Stimulated activated CD8-positive, alpha-beta memory T cell treated with anti-CD3 and anti-CD28 coated beads, Interleukin-7, amount 100 ng/mL, for 24 hours (primary cell): Measurements from ENCODE around the gene CDH20.

ENCODE experiments used
- DNase-seq: peaks from one replicate; pipeline ENCODE4 v3.0.0-alpha.2; 2020; ENCODE audit warnings: low read depth

Gene CDH20

DNA sequence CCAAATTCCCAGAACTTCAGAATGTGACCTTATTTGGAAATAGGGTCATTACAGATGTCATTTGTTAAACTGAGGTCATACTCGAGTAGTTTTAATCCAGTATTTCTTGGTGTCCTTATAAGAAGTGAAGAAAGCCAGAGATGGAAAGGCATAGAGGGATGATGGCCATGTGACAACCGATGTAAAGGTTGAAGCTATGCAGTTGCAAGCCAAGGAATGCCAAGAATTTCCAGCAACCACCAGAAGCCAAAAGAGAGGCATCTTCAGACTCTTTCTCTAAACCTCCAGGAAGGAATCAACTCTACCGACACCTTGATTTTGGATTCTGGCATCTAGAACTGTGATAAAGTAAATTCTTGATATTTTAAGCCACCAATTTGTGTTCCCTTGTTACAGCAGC is 242.2 kb downstream of the CDH20 start:
- no peak for DNase-seq

DNA sequence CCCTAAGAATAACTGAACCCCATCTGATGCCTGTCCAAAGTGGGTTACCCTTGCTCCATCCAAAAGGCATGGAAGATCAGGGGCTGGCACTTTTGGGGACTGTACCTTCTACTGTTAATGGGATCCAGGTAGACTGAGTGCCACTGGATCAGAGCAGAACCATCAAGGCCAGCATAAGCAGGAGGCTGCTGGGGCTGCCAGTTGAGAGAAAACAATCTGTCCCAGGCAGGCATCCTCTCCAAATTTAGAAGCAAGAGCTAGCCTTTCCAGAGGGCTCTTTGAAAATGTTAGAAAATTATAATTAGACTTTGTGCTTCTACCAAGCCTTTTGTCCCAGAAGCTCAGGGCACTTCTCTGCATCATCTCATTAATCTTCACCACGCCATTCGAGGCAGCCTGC is 245.6 kb downstream of the CDH20 start:
- no peak for DNase-seq

DNA sequence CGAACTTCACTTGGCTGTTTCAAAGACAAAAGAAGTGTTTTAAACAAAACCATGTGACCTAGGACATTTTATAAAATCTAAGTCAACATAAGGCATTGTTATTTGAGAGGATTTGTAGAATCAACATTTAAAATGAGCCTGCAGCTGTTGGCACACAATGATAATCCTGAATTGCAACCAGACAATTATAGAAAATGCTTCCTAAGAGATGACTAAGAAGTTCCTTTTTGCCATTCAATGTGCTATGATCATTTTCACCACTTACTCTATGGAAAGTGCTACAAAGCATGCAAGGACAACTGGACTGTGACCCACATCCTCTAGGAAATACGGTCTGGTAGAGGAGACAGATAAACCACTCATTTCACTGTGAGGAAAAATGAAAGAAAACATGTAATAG is 246.4 kb downstream of the CDH20 start:
- no peak for DNase-seq

DNA sequence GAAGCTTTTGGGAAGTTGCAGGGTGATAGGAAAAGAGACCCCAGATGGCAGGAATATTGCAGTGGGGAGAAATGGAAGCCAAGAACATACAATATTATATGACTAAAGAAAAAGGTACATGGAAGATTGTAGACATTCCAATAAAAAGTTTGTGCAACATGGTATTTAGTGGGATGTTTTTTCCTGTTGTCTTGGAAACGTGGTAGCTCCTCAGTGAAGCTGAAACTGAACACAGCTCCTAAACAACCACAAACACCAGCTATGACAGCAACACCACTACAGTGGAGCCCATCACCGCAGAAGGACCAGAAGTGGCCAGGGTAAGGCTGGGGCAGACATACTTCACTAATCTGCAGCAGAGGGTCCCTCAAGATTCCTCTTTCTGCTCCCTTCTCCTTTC is 246.8 kb downstream of the CDH20 start:
- DNase-seq = no peak

DNA sequence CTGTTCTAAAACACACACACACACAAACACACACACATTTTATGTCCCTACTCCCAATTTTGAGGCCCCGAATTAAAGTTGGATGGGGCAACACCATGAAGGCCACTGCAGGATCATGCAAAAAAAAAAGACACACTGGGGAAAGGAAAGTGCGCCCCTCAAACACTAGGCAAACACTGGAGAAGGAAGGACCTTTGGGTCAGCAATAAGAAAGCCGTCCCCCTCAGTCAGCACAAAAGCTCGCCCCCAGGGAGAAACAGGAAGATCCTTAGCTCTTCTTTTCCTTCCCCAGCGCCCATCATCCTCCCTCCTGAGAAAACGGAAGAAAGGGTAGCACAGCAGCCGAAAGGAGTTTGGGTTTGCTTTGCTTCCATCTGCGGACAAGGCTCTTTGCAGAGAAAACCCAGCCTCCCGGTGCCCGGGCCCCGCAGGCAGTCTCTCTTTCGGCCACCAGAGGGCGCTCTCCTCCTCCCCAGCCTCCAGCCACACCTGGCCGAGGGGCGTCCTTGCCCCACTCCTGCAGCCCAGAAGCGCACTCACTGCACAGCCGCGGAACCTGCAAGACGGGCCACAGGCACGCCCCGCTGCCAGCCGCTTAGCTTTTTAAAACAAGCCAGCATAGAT is 248.5 kb downstream of the CDH20 start:
- peak; percentile 55 for DNase-seq

- DNase-seq = no peak
Observed at GRCh38 chr18:61582202-61582710, 249.0 kb downstream of the CDH20 start.

- no peak for DNase-seq
Observed at GRCh38 chr18:61583548-61583947, 250.3 kb downstream of the CDH20 start.

DNA sequence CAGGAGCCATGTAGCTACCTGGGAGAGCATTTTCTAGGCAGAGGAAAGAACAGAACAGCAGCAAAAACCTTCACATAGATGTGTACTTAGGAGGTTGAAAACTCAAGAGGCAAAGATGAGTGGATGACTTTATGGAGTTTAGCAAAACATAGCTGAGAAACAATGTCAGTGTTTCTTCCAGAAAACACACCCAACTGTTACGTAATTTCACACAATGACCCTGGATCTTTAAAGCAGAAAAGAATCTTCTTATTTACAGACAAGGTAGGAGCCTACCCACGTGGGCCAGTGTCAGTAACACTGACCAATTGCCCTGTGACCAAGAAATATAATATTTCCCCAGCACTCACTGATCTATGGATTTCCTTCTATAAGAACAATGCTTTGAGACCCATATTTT is 254.6 kb downstream of the CDH20 start:
- DNase-seq = no peak

- DNase-seq = no peak
Observed at GRCh38 chr18:61589053-61589723, 256.0 kb downstream of the CDH20 start.

GRCh38 chr18:61589724-61590065 is 256.5 kb downstream of the CDH20 start:
- no peak for DNase-seq

- DNase-seq = no peak
Observed at GRCh38 chr18:61591253-61591652, 258.0 kb downstream of the CDH20 start.

DNA sequence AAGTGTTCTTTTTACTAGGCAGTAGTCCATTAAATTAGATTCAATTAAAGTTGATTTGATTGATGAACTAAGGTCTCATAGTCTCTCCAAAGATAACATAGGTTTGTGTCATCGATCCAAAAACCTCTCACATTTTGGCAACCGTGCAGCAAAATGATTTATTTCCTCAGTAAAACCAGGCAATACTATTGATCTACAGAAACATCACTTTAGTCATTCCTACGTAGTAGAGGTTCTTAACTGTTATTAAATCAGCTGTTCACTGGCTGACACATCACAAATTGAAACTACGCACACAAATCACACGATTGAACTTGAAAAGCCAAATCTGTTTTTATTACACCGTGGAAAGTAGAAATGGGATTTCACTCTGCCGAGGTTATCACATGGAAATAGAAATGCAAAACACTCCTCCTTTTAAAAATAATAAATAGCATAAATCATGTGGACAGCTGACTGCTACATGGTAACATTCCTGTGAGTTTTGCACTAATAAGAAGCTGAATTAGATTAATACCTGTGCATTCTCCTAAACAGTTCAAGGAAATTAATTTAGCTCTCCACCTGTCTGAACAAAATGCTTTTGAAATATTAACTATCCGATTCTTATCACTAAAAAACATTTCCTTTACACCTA is 262.5 kb downstream of the CDH20 start:
- no peak for DNase-seq

- no peak for DNase-seq
Observed at GRCh38 chr18:61596296-61596695, 263.1 kb downstream of the CDH20 start.

DNA sequence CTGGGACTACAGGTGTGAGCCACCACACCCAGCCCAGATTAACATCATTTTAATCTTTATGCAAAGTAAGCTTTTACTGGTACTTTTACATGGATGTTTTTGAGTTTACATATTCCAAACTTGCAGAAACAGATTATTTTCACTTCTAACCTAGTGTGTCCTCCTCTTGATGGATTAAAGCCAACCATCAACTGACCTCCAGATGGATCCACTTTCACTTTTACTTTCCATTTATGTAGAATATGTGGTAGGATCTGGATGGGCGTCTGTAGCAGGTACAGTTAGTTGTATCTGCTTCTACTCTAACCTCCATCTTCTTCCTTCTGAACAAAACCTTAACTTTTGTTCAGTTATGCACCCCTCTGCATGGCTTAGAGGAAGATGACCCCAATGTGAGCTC is 264.1 kb downstream of the CDH20 start:
- DNase-seq = no peak

DNA sequence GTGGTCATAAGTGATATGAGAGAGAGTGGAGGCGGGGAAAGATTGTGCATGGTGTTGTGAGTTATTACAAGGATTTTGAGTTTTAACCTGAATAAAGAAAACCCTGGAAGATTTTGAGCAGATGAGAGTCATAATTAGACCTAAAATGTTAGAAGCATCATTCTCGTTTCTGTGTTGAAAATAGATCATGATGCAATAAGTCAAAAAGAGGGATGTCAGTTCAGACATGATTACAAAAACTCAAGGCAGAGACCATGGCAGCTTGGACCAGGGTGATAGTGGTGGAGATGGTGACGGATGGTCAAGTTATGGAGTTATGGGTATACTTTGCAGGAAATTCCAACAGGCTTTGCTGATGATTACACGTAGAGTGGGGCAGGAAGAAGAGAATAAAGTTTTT is 267.2 kb downstream of the CDH20 start:
- DNase-seq = no peak

GRCh38 chr18:61602836-61603235 is 269.6 kb downstream of the CDH20 start:
- DNase-seq = no peak
